ENCODE data around the gene AQP3.
"Not testable (repeated sequence)": the region's sequence is repeated elsewhere in the genome, so short reads cannot be mapped to it uniquely, and the experiment has no call there.

The AQP3 gene

GRCh38 chr9:33446946-33447798 is at the start of gene AQP3:
TSS of gene AQP3 (minus strand) at chr9:33447593. CDS start at chr9:33447530, 63 bp downstream.
- no peak for DNase-seq

- DNase-seq: not testable (repeated sequence)
Measured at GRCh38 chr9:33493819-33494218, 46.4 kb upstream of the AQP3 start.

GRCh38 chr9:33489066-33489465 is 41.7 kb upstream of the AQP3 start:
- peak; percentile 13 for DNase-seq

GRCh38 chr9:33485312-33485711 is 37.9 kb upstream of the AQP3 start:
- DNase-seq: not testable (repeated sequence)

GRCh38 chr9:33480976-33481375 is 33.6 kb upstream of the AQP3 start:
- no peak for DNase-seq

- no peak for DNase-seq
Measured at GRCh38 chr9:33480106-33480505, 32.7 kb upstream of the AQP3 start.

- DNase-seq: no peak
Measured at GRCh38 chr9:33476503-33476902, 29.1 kb upstream of the AQP3 start.

- DNase-seq: no peak
Measured at GRCh38 chr9:33475357-33475756, 28.0 kb upstream of the AQP3 start.

GRCh38 chr9:33473643-33474352 is 26.4 kb upstream of the AQP3 start, which contains the start of gene NOL6:
TSS of gene NOL6 (minus strand) at chr9:33473924. CDS start at chr9:33473842, 82 bp downstream.
- DNase-seq: peak; percentile 98

- DNase-seq: no peak
Measured at GRCh38 chr9:33472881-33473615, 25.7 kb upstream of the AQP3 start.

- no peak for DNase-seq
Measured at GRCh38 chr9:33472171-33472880, 24.9 kb upstream of the AQP3 start.

- DNase-seq: no peak
Measured at GRCh38 chr9:33471361-33471760, 24.0 kb upstream of the AQP3 start.

GRCh38 chr9:33469891-33470290 is 22.5 kb upstream of the AQP3 start:
- no peak for DNase-seq

- no peak for DNase-seq
Measured at GRCh38 chr9:33468797-33469621, 21.6 kb upstream of the AQP3 start.

- DNase-seq: no peak
Measured at GRCh38 chr9:33468215-33468730, 20.9 kb upstream of the AQP3 start.

GRCh38 chr9:33467526-33467925 is 20.1 kb upstream of the AQP3 start:
- no peak for DNase-seq

- no peak for DNase-seq
Measured at GRCh38 chr9:33466565-33467495, 19.4 kb upstream of the AQP3 start.

- no peak for DNase-seq
Measured at GRCh38 chr9:33465596-33466564, 18.5 kb upstream of the AQP3 start.

GRCh38 chr9:33465096-33465495 is 17.7 kb upstream of the AQP3 start:
- no peak for DNase-seq
